ENCODE measurements around the gene RIC1.

GRCh38 chr9:5632540-5632939 is 3.6 kb downstream of the RIC1 start:
- TF ChIP-seq CTCF (IDR thresholded peaks at IDR 0.05): no peak
- TF ChIP-seq POLR2A (IDR thresholded peaks at IDR 0.05): no peak

Measured in adrenal gland (tissue), 5 donors.